Measurements from ENCODE around the gene OR10H4.

GRCh38 chr19:15944401-15944800 is 4.4 kb upstream of the OR10H4 start:
- TF ChIP-seq CTCF (IDR thresholded peaks at IDR 0.05) (no peak), POLR2A (IDR thresholded peaks at IDR 0.05) (no peak)
